Fibroblast of lung (primary cell): ENCODE data around the gene ORC1.

Experiments
- EZH2 ChIP-seq: IDR thresholded peaks from 2 replicates; pipeline ENCODE4 v1.5.1; 2012; ENCODE audit warnings: low read length, control low read depth, mild to moderate bottlenecking; ENCODE audit errors: missing control alignments
- TF ChIP-seq, protein P1 (sequence below), 2 donors: IDR thresholded peaks in 1 of 2; conservative IDR thresholded peaks in 1 of 2; 1 replicate in 1 of 2; 2 replicates in 1 of 2; pipeline ENCODE4 v1.5.1; 2011 to 2012; ENCODE audit warnings: low read length in 2 of 2, control low read depth in 1 of 2, inconsistent platforms in 1 of 2, low read depth in 1 of 2, mild to moderate bottlenecking in 1 of 2

DNA sequence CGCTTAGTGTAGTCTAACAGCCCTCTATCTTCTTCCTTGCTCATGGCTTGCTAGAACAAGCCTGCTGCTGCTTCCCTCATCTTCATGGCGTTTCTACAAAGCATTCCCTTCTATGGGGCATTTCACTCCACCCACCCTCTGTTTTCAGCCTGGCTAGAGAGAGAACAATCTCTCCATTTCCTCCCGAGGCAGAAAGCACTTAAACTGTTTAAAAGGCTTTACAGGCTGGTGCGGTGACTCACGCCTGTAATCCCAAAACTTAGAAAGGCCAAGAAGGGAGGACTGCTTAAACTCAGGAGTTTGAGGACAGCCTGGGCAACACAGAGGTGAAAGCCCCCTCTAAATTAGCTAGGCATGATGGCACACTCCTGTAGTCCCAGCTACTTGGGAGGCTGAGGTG lies 17.8 kb downstream of the ORC1 start:
- TF ChIP-seq, protein P1, sequence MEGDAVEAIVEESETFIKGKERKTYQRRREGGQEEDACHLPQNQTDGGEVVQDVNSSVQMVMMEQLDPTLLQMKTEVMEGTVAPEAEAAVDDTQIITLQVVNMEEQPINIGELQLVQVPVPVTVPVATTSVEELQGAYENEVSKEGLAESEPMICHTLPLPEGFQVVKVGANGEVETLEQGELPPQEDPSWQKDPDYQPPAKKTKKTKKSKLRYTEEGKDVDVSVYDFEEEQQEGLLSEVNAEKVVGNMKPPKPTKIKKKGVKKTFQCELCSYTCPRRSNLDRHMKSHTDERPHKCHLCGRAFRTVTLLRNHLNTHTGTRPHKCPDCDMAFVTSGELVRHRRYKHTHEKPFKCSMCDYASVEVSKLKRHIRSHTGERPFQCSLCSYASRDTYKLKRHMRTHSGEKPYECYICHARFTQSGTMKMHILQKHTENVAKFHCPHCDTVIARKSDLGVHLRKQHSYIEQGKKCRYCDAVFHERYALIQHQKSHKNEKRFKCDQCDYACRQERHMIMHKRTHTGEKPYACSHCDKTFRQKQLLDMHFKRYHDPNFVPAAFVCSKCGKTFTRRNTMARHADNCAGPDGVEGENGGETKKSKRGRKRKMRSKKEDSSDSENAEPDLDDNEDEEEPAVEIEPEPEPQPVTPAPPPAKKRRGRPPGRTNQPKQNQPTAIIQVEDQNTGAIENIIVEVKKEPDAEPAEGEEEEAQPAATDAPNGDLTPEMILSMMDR (conservative IDR thresholded peaks at IDR 0.05 in 1 of 2, IDR thresholded peaks at IDR 0.05 in 1 of 2; ENCODE audit: low read depth in 1 of 2, low read length in 2 of 2), result no peak
- TF ChIP-seq EZH2, result no peak
